Hematopoietic multipotent progenitor cell treated with erythropoietin and hydrocortisone succinate and interleukin-3 and kit ligand, for 6 days (in vitro differentiated cells): ENCODE data around the gene HTR3B.

Experiments used
- DNase-seq: peaks from one replicate; pipeline ENCODE4 v3.0.0-alpha.2; 2015

The HTR3B gene

GRCh38 chr11:113992459-113993110 is 88.0 kb downstream of the HTR3B start:
- DNase-seq: no peak

- DNase-seq: peak; percentile 59
Observed at GRCh38 chr11:113994077-113994954, 89.7 kb downstream of the HTR3B start.
